ENCODE results near the gene BTBD9. TPM values are rescaled to one million over a fixed set of nuclear protein-coding genes. Genes with fewer than 3 reads are reported as not detected.
A peak's percentile ranks its signal among the peaks of the same experiment; 100 is the strongest.

Gene BTBD9
- total RNA-seq, 6 experiments from 2014 or later = 11.0 to 12.7 (median 12.5) TPM

DNA sequence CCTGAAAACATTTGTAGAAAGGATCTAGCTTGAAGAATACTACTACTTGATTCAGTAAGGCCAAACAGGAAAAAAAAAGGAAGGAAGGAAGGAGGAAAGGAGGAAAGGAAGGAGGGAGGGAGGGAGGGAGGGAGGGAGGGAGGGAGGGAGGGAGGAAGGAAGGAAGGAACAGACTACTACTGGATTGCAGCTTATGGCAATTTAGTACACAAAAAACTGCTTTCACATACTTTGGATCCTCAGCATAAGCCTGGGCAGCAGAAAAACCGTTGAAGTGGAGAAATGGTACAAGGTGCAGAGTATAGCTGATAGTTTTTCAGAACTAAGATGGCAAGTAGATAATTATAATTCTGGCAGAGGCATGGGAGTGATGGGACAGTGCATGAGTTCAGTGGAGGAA is 201.6 kb downstream of the BTBD9 start:
- DNase-seq = no peak
- no peak overlapping the region for H3K4me3 Mint-ChIP-seq
- no peaks in the 10 kb centered on the region for H3K9me3 Mint-ChIP-seq
- no peak for TF ChIP-seq CTCF (IDR thresholded peaks at IDR 0.05)
- no peak overlapping the region for H3K27ac Mint-ChIP-seq
- H3K27me3 Mint-ChIP-seq (ENCODE audit: insufficient read depth) = peaks cover 2% of the 10 kb centered on the region; the same call in 1 of the 2 replicates
- H3K4me1 Mint-ChIP-seq (ENCODE audit: low read depth) = peaks cover 39% of the 10 kb centered on the region
- peaks cover 4% of the 10 kb centered on the region; the same call in 1 of the 2 replicates for H3K36me3 Mint-ChIP-seq (ENCODE audit: low read depth)

- Mint-ChIP-seq H3K27me3 (ENCODE audit: insufficient read depth) (peaks cover 2% of the 10 kb centered on the region; the same call in 1 of the 2 replicates), H3K4me3 (no peak overlapping the region), H3K4me1 (ENCODE audit: low read depth) (peaks cover 50% of the 10 kb centered on the region), H3K9me3 (no peaks in the 10 kb centered on the region), H3K36me3 (ENCODE audit: low read depth) (peaks cover 12% of the 10 kb centered on the region; the same call in 1 of the 2 replicates), H3K27ac (peak overlapping the region; percentile 42)
- peak; percentile 55 for DNase-seq
- no peak for TF ChIP-seq CTCF (IDR thresholded peaks at IDR 0.05)
Observed at GRCh38 chr6:38436726-38437465, 202.8 kb downstream of the BTBD9 start.

DNA sequence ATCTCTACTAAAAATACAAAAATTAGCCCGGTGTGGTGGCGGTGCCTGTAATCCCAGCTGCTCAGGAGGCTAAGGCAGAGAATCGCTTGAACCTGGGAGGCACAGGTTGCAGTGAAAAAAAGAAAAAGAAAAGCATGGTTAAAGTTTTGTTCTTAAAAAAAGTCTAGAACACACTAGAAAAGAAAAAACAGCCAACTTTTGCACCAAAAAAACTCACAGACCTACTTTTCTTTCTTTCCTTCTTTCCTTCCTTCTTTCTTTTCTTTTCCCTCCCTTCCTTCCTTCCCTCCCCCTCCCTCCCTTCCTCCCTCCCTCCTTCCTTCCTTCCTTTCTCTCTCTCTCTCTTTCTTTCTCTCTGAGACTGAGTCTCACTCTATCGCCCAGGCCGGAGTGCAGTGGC is 204.4 kb downstream of the BTBD9 start:
- Mint-ChIP-seq H3K27me3 (ENCODE audit: insufficient read depth) (peaks cover 2% of the 10 kb centered on the region; the same call in 1 of the 2 replicates), H3K4me3 (no peak overlapping the region), H3K4me1 (ENCODE audit: low read depth) (peaks cover 50% of the 10 kb centered on the region), H3K27ac (no peak overlapping the region), H3K9me3 (no peaks in the 10 kb centered on the region), H3K36me3 (ENCODE audit: low read depth) (peaks cover 13% of the 10 kb centered on the region; the same call in 1 of the 2 replicates)
- no peak for DNase-seq
- no peak for TF ChIP-seq CTCF (IDR thresholded peaks at IDR 0.05)

DNA sequence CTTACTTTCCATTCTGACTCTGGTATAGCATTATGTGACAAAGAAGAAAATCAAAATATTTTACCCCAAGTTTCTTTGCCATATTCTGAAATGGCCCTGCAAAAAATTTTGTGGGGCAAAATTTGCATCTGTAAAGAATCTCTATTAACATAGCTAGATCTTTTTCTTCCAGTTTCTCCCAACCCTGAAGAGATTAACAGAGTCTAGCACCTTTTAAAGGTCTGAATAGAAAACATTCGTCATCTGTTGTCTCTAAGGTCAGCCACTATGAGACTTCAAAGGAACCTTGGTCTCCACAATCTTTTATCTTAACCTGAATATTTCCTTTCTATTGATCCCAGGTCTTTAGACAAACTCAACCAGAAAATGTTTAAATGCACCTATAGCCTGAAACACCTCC is 205.7 kb downstream of the BTBD9 start:
- peaks cover 13% of the 10 kb centered on the region; the same call in 1 of the 2 replicates for H3K36me3 Mint-ChIP-seq (ENCODE audit: low read depth)
- H3K27me3 Mint-ChIP-seq (ENCODE audit: insufficient read depth) = peaks cover 2% of the 10 kb centered on the region; the same call in 1 of the 2 replicates
- TF ChIP-seq CTCF (IDR thresholded peaks at IDR 0.05) = no peak
- H3K27ac Mint-ChIP-seq = no peak overlapping the region
- no peak overlapping the region for H3K4me3 Mint-ChIP-seq
- DNase-seq = no peak
- H3K9me3 Mint-ChIP-seq = no peaks in the 10 kb centered on the region
- H3K4me1 Mint-ChIP-seq (ENCODE audit: low read depth) = peaks cover 50% of the 10 kb centered on the region

DNA sequence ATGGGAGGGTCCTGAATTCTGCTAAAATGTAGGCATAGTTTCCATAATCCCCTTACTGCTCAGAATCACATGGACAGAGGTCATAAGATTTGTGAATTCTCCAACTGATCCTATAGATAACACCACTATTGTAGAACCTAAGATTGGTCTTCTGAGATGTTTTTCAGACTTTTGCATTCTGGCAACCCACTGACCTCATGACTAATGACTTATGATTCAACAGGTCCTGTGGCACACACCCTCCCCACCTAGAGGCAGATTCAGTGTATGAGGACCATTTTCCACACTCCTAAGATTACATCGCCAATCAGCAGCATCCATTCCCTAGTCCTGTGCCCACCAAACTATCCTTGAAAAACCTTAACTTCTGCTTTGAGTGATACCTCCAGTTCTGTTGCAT is 207.2 kb downstream of the BTBD9 start:
- peak; percentile 32; the same call in 1 of the 2 replicates for TF ChIP-seq CTCF (IDR thresholded peaks at IDR 0.05)
- DNase-seq = peak; percentile 33
- peaks cover 38% of the 10 kb centered on the region for H3K4me1 Mint-ChIP-seq (ENCODE audit: low read depth)
- no peaks in the 10 kb centered on the region for H3K9me3 Mint-ChIP-seq
- H3K27me3 Mint-ChIP-seq (ENCODE audit: insufficient read depth) = peaks cover 2% of the 10 kb centered on the region; the same call in 1 of the 2 replicates
- no peak overlapping the region for H3K4me3 Mint-ChIP-seq
- H3K27ac Mint-ChIP-seq = no peak overlapping the region; the same call in 1 of the 2 replicates
- H3K36me3 Mint-ChIP-seq (ENCODE audit: low read depth) = peaks cover 9% of the 10 kb centered on the region; the same call in 1 of the 2 replicates
